DMS79 (cell line): ENCODE results near the gene MICAL2.

Experiments used
- DNase-seq: peaks from one replicate; lab custom pipeline; 2025; lab: John Stamatoyannopoulos, UW

MICAL2 gene

DNA sequence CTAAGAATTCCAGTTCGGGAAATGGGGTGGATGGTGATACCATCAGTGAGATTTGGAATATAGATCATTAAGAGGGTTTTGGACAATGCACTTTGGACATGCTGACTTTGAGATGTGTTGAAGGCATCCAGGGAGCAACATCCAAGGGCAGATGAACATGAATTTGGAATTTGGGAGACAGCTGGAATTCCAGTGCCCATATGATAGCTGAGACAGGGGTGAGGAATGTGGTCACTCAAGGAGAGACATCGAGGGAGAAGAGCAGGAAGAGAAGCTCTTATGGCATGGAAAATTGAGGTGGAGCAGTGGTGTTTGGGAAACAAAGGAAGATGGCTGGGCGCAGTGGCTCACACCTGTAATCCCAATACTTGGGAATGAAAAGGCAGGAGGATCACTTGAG, 11.8 kb upstream of the MICAL2 start:
- DNase-seq, result no peak

DNA sequence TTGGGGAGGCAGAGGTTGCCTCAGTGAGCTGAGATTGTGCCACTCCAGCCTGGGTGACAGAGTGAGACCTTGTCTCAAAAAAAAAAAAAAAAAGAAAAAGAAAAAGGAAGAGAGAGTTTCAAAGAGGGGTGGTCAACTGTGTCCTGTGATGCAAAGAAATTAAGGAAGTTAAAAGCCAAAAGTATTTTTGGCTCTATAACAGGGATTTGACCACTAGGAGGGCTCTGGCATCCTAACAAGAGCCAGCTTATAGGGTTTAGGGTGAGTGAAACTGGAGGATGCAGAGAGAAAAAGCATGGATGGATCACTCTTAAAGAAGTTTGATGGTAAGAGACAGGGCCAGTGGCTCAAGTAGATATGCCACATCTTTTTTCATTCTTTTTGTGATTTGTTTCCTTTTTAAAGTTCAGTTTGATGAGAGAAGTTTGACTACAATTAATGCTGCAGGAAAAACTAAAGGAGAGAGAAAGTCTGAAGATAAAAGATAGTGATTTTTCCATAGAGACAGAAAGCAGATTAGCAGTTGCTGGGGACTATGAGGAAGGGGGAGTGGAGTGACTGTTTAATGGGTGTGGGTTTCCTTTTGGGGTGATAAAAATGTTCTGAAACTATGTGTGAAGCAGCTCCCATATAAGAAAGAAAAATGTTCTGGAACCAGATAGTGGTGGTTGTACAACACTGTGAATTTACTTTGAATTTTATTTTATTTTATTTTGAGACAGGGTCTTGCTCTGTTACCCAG, 11.1 kb upstream of the MICAL2 start:
- DNase-seq, result no peak

- no peak for DNase-seq
These were observed 10.0 kb upstream of the MICAL2 start for GRCh38 chr11:12100429-12100828.

GRCh38 chr11:12100841-12101242, 9.5 kb upstream of the MICAL2 start:
- DNase-seq, result no peak

DNA sequence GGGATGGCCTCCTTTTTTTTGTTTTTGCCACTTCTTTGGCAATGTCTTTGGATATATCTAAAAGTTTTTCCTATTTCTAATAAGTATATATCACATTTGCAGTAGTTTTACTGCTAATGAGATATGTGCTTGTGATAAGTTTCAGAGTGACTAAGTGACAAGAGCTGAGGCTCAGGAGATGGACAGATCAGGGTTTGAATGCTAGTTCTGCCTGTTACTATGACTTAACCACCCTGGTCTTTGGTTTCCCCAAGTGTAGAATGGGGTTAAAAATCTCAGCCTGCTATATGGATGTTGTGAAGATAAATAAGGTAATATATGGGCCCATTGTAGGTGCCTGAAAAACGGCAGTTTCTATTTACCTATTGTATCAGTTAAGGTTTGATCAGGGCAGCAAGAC, 9.1 kb upstream of the MICAL2 start:
- no peak for DNase-seq

GRCh38 chr11:12102588-12103410, 7.6 kb upstream of the MICAL2 start:
- DNase-seq, result no peak

GRCh38 chr11:12103411-12104225, 6.8 kb upstream of the MICAL2 start:
- DNase-seq, result no peak

- no peak for DNase-seq
These were observed 4.9 kb upstream of the MICAL2 start for GRCh38 chr11:12105471-12105870.

DNA sequence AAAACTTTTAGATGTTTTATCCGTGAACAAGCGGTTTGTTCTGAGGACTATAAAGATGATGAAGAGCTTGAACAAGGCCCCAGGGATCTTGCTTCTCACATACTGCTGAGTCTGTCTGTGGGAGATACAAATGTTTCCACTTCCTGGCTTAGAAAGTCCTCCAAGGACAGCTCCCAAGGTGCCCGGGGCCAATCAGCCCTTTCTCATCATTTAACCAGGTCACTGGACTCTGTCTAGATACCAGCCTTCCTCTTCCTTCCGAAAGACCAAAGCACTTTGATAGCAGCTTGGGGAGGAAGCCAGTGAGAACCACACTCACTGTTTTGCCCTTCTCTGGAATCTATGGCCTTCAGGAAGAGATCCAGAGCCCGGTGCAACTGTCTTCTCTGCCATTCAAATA, 4.3 kb upstream of the MICAL2 start:
- DNase-seq, result no peak

DNA sequence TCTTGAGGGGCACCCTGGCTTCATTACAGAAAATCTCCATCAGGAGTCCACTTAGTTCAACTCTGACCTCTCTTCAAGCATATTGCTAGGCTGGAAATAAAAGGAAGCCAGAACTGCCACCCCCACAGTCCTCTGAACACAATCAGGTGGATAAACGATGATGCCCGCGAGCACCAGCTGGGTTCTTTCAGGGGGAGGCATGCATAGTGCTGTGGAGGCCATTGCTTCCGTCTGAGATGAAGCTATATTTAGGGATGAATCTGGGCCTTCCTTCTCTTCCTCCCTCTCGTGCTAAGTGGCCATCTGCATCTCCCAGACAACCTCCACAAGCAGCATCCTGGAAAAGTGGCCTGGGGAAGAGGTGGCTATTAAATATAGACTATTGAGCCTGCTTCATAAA, 3.9 kb upstream of the MICAL2 start:
- no peak for DNase-seq

DNA sequence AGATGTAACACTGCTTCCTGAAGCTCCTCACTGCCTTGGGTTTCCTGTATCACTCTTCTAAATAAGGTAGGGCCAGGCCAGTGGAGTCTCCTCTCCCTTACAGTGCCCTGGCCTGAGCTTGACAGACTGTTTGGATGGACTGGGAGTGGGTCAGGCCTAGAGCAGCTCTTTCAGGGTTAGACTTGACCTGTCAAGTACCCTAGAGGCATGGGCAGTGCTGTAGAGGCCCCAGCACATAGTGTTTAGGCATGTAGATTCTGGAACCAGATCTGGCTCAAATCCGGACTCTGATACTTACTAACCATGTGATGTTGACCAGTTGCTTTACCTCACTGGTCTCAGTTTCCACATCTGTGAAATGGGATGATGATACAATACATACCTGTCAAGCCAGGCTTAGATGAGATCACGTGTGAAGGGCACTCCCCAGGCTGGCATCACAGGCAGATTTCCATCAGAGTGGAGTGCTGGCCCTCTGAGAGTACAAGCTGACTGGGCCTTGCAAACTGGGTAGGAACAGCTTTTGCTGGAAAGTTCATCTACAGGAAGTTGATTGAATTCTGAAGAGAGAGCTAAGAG, 1.4 kb upstream of the MICAL2 start:
- DNase-seq, result no peak

DNA sequence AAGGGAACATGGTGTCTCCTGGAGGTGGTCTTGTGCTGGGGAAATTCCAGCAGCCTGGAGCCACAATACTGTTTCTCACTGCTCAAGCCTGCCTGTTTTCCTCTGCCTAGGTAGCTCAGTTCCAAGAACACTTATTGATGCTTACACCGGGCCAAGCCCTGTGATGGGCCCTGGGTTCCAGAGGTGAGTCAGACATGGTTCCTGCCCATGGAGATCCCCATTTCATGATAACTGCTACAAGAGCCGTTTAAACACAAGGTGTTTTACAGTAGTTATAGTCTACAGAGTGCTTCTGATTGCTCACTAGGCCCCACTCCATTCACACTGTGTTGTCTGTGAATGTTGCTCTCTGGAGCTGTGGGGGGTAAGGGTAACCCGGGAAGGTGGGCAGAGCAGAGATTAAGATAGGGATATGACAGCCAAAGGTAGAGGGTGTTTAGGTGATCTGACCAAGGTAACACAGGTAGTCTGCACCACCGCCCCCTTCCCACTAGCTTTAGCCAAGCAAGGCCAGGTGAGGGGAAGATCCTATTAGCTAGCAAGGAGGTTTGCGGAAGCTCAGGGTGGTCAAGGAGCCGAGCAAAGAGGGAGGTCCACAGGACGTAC, 696 bp upstream of the MICAL2 start:
- DNase-seq, result no peak

- peak; percentile 27 for DNase-seq
These were observed 541 bp downstream of the MICAL2 start for GRCh38 chr11:12110714-12111548.

DNA sequence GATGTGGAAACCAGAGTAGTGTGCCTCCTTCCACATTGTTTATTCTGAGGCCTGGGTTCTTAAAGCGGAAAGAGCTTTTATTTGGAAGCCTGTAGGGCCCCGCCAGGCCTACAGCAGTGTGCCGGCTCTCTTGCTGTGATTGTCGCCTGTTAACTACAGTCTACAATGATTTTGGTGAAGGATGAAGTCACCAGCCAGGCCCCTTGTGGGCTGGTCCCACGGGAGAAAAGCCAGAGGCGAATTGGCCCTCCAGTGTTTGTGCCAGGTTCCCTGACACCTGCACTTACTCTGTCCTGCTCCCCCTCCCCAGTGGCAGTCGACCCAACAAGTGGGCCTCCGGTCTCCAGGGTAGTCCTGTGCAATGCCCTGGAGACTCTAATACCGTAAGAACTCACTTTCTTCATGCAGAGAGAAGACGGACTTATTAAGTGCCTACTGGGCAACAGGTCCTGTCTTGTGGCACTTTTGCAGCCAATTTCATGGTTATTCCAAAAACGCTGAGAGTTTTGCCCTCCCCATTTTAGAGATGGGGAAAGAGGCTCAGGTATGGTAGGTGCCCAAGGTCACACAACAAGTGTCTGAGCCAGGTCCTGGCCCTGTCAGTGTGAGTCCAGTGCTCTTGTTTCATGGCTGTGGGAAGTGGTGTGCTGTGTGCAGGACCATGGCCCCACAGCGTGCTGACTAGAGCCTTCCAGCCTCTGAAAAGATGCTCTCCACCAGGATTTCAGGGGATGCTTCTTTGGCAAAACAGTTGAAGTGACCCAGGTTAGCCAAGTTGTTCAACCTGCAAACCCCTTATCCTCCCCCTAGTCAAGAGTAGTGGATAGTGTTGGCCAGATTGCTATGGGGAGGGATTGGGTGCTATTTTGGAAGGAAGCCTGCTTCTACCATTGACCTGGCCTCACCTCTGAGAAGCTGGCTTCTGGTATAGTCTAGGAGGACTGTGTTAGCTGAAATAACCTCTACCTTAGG, 1.4 kb downstream of the MICAL2 start:
- DNase-seq, result no peak

- no peak for DNase-seq
These were observed 2.4 kb downstream of the MICAL2 start for GRCh38 chr11:12112750-12113149.

DNA sequence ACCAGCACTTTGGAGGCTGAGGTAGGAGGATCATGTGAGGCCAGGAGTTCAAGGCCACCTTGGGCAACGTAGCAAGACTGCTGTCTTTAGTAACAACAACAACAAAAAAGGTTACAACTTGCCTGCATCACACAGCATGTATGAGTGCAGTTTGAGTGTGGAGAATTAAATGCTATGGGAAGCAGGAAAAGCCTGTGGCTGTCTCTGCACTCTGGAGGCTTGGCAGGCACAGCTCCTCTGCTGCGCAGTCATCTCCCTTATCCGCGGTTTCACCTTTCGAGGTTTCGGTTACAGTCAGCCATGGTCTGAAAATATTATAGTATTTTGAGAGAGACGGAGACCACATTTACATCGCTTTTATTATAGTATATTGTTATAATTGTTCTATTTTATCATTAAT, 2.9 kb downstream of the MICAL2 start:
- no peak for DNase-seq

DNA sequence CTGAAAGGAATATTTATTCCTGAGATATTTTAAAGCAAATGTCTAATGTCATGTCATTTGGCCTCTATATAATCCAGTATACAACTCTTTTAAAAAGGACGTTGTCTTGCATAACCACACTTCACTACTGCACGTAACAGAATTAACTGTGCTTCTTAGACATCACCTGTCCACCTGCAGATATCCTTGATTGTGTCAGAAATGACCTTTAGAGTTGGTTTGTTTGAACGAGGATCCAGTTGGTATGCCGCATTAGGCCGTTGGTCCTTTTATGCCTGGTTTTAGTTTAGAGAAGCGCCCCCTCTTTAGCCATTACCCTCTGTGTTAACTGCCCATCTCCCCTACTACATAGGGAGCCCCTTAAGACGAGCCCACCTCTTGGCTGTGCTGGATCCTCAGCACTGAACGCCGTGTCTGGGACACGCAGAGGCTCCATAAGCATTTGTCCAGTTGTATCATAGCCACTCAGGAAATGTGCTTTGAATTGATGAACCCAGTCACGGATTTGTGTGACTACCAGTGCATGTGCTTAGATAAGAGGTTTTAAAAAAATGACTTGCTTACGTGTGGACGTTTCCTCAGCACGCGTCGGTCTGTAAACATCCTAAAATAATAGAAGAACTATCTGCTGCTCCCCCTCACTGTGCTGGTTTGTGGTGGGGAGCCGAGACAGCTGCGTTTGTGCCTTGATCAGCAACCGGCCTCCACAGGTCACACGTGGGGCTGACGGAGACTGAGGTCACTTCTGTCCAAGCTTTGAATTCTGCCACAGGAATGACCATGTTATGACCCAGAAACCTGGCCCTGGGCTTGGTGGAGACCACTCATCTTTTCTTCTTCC, 4.0 kb downstream of the MICAL2 start:
- DNase-seq, result no peak

DNA sequence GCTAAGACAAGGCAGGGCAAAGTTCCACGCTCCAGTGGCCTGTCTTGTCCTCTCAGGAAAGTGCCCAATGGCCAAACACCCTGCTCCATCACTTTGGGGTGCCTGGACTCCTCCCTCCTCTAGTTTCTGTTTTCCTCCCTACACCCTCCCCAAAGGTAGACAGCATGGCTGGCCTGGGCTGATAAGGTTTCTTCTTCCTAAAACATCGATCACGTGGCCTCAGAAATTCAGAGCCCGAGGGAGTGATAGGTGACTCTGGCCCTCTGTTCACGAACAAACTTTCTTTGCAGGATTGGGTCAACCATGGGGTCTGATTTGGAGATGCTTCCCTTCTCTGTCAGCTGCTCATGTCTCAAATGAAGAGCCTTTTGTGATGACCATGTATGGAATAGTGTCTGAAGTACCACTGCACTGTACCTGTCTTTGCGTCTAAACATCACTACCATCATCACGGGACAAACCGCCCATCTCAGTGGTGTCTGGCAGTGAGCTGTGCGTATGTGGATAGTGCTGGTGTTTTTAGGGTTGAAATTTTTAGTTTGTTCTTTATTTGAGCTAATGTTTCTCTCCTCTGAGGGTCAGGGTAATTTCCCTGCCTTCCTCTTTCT, 6.1 kb downstream of the MICAL2 start:
- DNase-seq, result no peak
